Activated CD4-positive, alpha-beta T cell treated with anti-CD3 and anti-CD28 coated beads, Interleukin-10, Interleukin-2, amounts not matched to agents 100 ng/mL and 50 ng/mL, durations not matched to agents 16 hours and 8 hours (primary cell): Measurements from ENCODE around the gene THSD7A.

Source experiments
- DNase-seq: peaks from one replicate; pipeline ENCODE4 v3.0.0-alpha.2; 2020

Gene THSD7A

GRCh38 chr7:11492307-11492706 lies 339.7 kb downstream of the THSD7A start:
- no peak for DNase-seq

- no peak for DNase-seq
Observed at GRCh38 chr7:11491811-11492210, 340.2 kb downstream of the THSD7A start.

GRCh38 chr7:11489280-11489679 lies 342.7 kb downstream of the THSD7A start:
- DNase-seq = no peak

- no peak for DNase-seq
Observed at GRCh38 chr7:11486271-11486670, 345.7 kb downstream of the THSD7A start.

- no peak for DNase-seq
Observed at GRCh38 chr7:11485636-11486035, 346.4 kb downstream of the THSD7A start.

GRCh38 chr7:11480143-11480542 lies 351.9 kb downstream of the THSD7A start:
- no peak for DNase-seq

GRCh38 chr7:11478882-11479281 lies 353.1 kb downstream of the THSD7A start:
- DNase-seq = no peak

- DNase-seq = no peak
Observed at GRCh38 chr7:11478426-11478825, 353.6 kb downstream of the THSD7A start.

GRCh38 chr7:11474902-11475585 lies 357.0 kb downstream of the THSD7A start:
- no peak for DNase-seq

- no peak for DNase-seq
Observed at GRCh38 chr7:11473807-11474424, 358.1 kb downstream of the THSD7A start.

- DNase-seq = no peak
Observed at GRCh38 chr7:11473220-11473619, 358.8 kb downstream of the THSD7A start.

GRCh38 chr7:11472646-11473045 lies 359.4 kb downstream of the THSD7A start:
- DNase-seq = no peak

- no peak for DNase-seq
Observed at GRCh38 chr7:11471255-11471654, 360.7 kb downstream of the THSD7A start.

- DNase-seq = no peak
Observed at GRCh38 chr7:11469028-11469745, 362.8 kb downstream of the THSD7A start.

- no peak for DNase-seq
Observed at GRCh38 chr7:11466517-11467105, 365.4 kb downstream of the THSD7A start.

- no peak for DNase-seq
Observed at GRCh38 chr7:11464624-11465023, 367.4 kb downstream of the THSD7A start.

GRCh38 chr7:11461946-11462345 lies 370.1 kb downstream of the THSD7A start:
- DNase-seq = no peak

GRCh38 chr7:11458736-11459483 lies 373.1 kb downstream of the THSD7A start:
- DNase-seq = peak; percentile 49

- no peak for DNase-seq
Observed at GRCh38 chr7:11457419-11457818, 374.6 kb downstream of the THSD7A start.

GRCh38 chr7:11456574-11456973 lies 375.4 kb downstream of the THSD7A start:
- DNase-seq = no peak

- DNase-seq = no peak
Observed at GRCh38 chr7:11452476-11452875, 379.5 kb downstream of the THSD7A start.

GRCh38 chr7:11450281-11450680 lies 381.7 kb downstream of the THSD7A start:
- DNase-seq = no peak

- no peak for DNase-seq
Observed at GRCh38 chr7:11449316-11449715, 382.7 kb downstream of the THSD7A start.
